ENCODE measurements around the gene AMFR.

GRCh38 chr16:56337131-56337857, 88.1 kb downstream of the AMFR start:
- TF ChIP-seq CTCF (IDR thresholded peaks at IDR 0.05) (no peak), POLR2A (IDR thresholded peaks at IDR 0.05) (no peak)
